HEK293 (cell line): Measurements from ENCODE around the gene MATN1.

Experiments
- ZNF768 ChIP-seq: fragments of 450-650 bp; formaldehyde crosslinking; IDR thresholded peaks from 2 replicates; pipeline ENCODE4 v1.5.1; 2018; ENCODE audit warnings: missing biosample characterization, mild to moderate bottlenecking, missing genetic modification characterization
- TF ChIP-seq, protein P1 (sequence below): fragments of 450-650 bp; formaldehyde crosslinking; IDR thresholded peaks from 2 replicates; pipeline ENCODE4 v1.5.1; 2016; ENCODE audit warnings: missing biosample characterization, missing genetic modification characterization
- TF ChIP-seq, protein P2 (sequence below): sonication (generic); formaldehyde crosslinking; IDR thresholded peaks from 2 replicates; pipeline ENCODE4 v1.8.1; 2022; ENCODE audit warnings: mild to moderate bottlenecking, moderate library complexity, missing genetic modification reagents

DNA sequence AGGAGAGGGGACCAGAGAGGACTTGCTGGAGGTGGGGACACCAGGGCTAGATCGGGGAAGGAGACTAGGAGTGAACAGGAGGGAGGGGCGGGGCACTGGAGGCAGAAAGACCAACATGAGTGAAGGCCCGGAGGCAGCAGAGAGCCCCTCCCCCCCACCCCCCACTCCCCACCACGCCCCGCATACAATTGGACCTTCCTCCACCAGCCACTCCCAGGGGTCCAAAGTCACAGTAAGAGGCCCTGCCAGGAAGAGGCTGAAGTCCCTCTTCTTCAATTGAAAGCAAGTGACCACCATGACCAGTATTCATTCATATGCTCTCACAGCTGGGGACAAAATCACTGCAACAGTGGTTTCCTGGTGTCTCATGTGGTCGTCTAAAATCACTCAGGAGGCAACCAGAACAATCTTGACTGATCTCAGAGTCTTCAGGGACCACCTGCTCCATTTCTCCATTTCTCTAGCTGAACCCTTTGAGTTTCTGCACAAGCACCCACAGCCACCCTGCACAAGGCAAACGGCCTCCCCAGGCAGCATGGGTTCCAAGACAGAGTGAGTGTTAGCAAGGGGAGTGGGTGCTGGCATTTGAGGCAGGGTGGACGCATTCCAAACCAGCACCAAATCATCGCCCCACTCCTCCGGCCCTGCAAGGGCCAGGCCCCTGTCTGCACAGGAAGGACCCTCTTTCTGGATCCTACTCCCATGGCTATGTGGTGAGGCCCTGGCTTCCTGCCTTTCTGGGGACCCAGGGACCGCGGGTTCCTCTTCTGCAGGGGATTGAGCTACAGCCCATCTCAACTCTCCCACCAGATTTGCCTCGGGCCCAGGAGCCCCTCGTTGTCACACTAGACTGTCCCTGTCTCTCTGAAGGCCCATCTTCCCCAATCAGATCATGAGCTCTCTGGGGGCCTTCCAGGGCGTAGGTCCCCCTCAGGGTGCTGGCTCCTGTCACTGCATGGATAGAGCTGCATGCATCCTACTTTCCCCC, 17.2 kb upstream of the MATN1 start:
- TF ChIP-seq, protein P1, sequence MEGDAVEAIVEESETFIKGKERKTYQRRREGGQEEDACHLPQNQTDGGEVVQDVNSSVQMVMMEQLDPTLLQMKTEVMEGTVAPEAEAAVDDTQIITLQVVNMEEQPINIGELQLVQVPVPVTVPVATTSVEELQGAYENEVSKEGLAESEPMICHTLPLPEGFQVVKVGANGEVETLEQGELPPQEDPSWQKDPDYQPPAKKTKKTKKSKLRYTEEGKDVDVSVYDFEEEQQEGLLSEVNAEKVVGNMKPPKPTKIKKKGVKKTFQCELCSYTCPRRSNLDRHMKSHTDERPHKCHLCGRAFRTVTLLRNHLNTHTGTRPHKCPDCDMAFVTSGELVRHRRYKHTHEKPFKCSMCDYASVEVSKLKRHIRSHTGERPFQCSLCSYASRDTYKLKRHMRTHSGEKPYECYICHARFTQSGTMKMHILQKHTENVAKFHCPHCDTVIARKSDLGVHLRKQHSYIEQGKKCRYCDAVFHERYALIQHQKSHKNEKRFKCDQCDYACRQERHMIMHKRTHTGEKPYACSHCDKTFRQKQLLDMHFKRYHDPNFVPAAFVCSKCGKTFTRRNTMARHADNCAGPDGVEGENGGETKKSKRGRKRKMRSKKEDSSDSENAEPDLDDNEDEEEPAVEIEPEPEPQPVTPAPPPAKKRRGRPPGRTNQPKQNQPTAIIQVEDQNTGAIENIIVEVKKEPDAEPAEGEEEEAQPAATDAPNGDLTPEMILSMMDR (tag by site-specific recombination) = no peak
- TF ChIP-seq, protein P2, sequence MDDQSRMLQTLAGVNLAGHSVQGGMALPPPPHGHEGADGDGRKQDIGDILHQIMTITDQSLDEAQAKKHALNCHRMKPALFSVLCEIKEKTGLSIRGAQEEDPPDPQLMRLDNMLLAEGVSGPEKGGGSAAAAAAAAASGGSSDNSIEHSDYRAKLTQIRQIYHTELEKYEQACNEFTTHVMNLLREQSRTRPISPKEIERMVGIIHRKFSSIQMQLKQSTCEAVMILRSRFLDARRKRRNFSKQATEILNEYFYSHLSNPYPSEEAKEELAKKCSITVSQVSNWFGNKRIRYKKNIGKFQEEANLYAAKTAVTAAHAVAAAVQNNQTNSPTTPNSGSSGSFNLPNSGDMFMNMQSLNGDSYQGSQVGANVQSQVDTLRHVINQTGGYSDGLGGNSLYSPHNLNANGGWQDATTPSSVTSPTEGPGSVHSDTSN (CRISPR knock-in tag) = no peak
- TF ChIP-seq ZNF768 (tag by site-specific recombination) = no peak
